ENCODE results near the gene KIAA1328. TPM values are rescaled to one million over a fixed set of nuclear protein-coding genes. Genes with fewer than 3 reads are reported as not detected.
"Not testable (repeated sequence)": the region's sequence is repeated elsewhere in the genome, so short reads cannot be mapped to it uniquely, and the experiment has no call there.

KIAA1328 gene
- total RNA-seq, 1 experiment from 2014 or later = 8.5 TPM

GRCh38 chr18:36825526-36825925 is 3.4 kb upstream of the KIAA1328 start:
- no peak for DNase-seq (ENCODE audit: low read depth)

GRCh38 chr18:36826556-36826955 is 2.4 kb upstream of the KIAA1328 start:
- DNase-seq (ENCODE audit: low read depth) = no peak

- peak; percentile 45 for DNase-seq (ENCODE audit: low read depth)
Measured at GRCh38 chr18:36828157-36828629, 734 bp upstream of the KIAA1328 start.

GRCh38 chr18:36829362-36830157 is 633 bp downstream of the KIAA1328 start:
- DNase-seq (ENCODE audit: low read depth) = peak; percentile 36

- no peak for DNase-seq (ENCODE audit: low read depth)
Measured at GRCh38 chr18:36830158-36830495, 1.2 kb downstream of the KIAA1328 start.

GRCh38 chr18:36831139-36831538 is 2.2 kb downstream of the KIAA1328 start:
- DNase-seq (ENCODE audit: low read depth) = no peak

- no peak for DNase-seq (ENCODE audit: low read depth)
Measured at GRCh38 chr18:36833120-36833519, 4.2 kb downstream of the KIAA1328 start.

- no peak for DNase-seq (ENCODE audit: low read depth)
Measured at GRCh38 chr18:36835927-36836326, 7.0 kb downstream of the KIAA1328 start.

- no peak for DNase-seq (ENCODE audit: low read depth)
Measured at GRCh38 chr18:36839835-36840234, 10.9 kb downstream of the KIAA1328 start.

GRCh38 chr18:36843199-36843598 is 14.3 kb downstream of the KIAA1328 start:
- no peak for DNase-seq (ENCODE audit: low read depth)

- no peak for DNase-seq (ENCODE audit: low read depth)
Measured at GRCh38 chr18:36843784-36844183, 14.9 kb downstream of the KIAA1328 start.

GRCh38 chr18:36848609-36849008 is 19.7 kb downstream of the KIAA1328 start:
- DNase-seq (ENCODE audit: low read depth) = no peak

GRCh38 chr18:36849288-36850006 is 20.5 kb downstream of the KIAA1328 start:
- peak; percentile 41 for DNase-seq (ENCODE audit: low read depth)

- DNase-seq (ENCODE audit: low read depth) = peak; percentile 86
Measured at GRCh38 chr18:36850527-36851201, 21.7 kb downstream of the KIAA1328 start.

- no peak for DNase-seq (ENCODE audit: low read depth)
Measured at GRCh38 chr18:36851202-36851590, 22.3 kb downstream of the KIAA1328 start.

- no peak for DNase-seq (ENCODE audit: low read depth)
Measured at GRCh38 chr18:36856815-36857214, 27.9 kb downstream of the KIAA1328 start.

GRCh38 chr18:36862182-36862581 is 33.3 kb downstream of the KIAA1328 start:
- no peak for DNase-seq (ENCODE audit: low read depth)

- no peak for DNase-seq (ENCODE audit: low read depth)
Measured at GRCh38 chr18:36867056-36867455, 38.1 kb downstream of the KIAA1328 start.

- no peak for DNase-seq (ENCODE audit: low read depth)
Measured at GRCh38 chr18:36871801-36872200, 42.9 kb downstream of the KIAA1328 start.

- no peak for DNase-seq (ENCODE audit: low read depth)
Measured at GRCh38 chr18:36872329-36872728, 43.4 kb downstream of the KIAA1328 start.

- not testable (repeated sequence) for DNase-seq (ENCODE audit: low read depth)
Measured at GRCh38 chr18:36873826-36874225, 44.9 kb downstream of the KIAA1328 start.

- DNase-seq (ENCODE audit: low read depth) = not testable (repeated sequence)
Measured at GRCh38 chr18:36879796-36880195, 50.9 kb downstream of the KIAA1328 start.

- DNase-seq (ENCODE audit: low read depth) = no peak
Measured at GRCh38 chr18:36885981-36886380, 57.1 kb downstream of the KIAA1328 start.

Data from RPMI7951 (cell line).